ENCODE results near the gene ALG3. TPM values are rescaled to one million over a fixed set of nuclear protein-coding genes. Genes with fewer than 3 reads are reported as not detected.

Gene ALG3
- total and polyA plus RNA-seq, 9 of the 15 experiments (the other 6 are each of a cell fraction or from before 2014, with no cell fraction given) = 37.5 to 107 (median 80.1) TPM

- TF ChIP-seq ZBTB11 (CRISPR knock-in tag; IDR thresholded peaks at IDR 0.05) (peak in 1 of 3 experiments; percentile 18; a peak in 1 of 6 replicates), U2AF1 (optimal IDR thresholded peaks at IDR 0.05; ENCODE audit: low read depth, low read length) (no peak), PCBP1 (IDR thresholded peaks at IDR 0.05; ENCODE audit: low read depth, low read length, poor library complexity, severe bottlenecking) (peak; percentile 28), ELF2 (CRISPR knock-in tag; IDR thresholded peaks at IDR 0.05) (no peak), HOMEZ (CRISPR knock-in tag; IDR thresholded peaks at IDR 0.05) (no peak), CUX1 (CRISPR knock-in tag; IDR thresholded peaks at IDR 0.05) (no peak), MTA3 (IDR thresholded peaks at IDR 0.05; ENCODE audit: borderline replicate concordance) (no peak), CEBPZ (IDR thresholded peaks at IDR 0.05; ENCODE audit: borderline replicate concordance, low read depth, low read length) (no peak), CCNT2 (IDR thresholded peaks at IDR 0.05; ENCODE audit: borderline replicate concordance, extremely low read depth, insufficient read length, low read depth, low read length) (peak; percentile 48)
Measured at GRCh38 chr3:184259878-184260723, 11.3 kb upstream of the ALG3 start (continued).

All from K562 (cell line).